ENCODE measurements around the gene IFNW1. TPM values are rescaled to one million over a fixed set of nuclear protein-coding genes. Genes with fewer than 3 reads are reported as not detected.
"Not testable (repeated sequence)": the region's sequence is repeated elsewhere in the genome, so short reads cannot be mapped to it uniquely, and the experiment has no call there.

Gene IFNW1
- total RNA-seq, result not detected
- long read RNA-seq, donor 1, result 0 reads
- long read RNA-seq, donor 2, result 0 reads

- Histone ChIP-seq H3K4me1 (ENCODE audit: low read depth) (no peaks in the 10 kb centered on the region), H3K9me3 (no peaks in the 10 kb centered on the region), H3K36me3 (ENCODE audit: low read depth) (no peaks in the 10 kb centered on the region), H3K4me3 (no peak within 1 kb of the TSS)
- intact Hi-C loops (cut with DNase I, micrococcal nuclease), result no loop called here
- ATAC-seq (no peak), DNase-seq (no peak)
- TF ChIP-seq CTCF (IDR thresholded peaks at IDR 0.05), result no peak
Measured at GRCh38 chr9:21141427-21141882, at the start of gene IFNW1. TSS of gene IFNW1 (minus strand) at chr9:21141832. CDS start at chr9:21141570, 262 bp downstream.

GRCh38 chr9:21187487-21187886 lies 45.9 kb upstream of the IFNW1 start, which contains the start of gene IFNA4:
TSS of gene IFNA4 (minus strand) at chr9:21187587. CDS start at chr9:21187531, 56 bp downstream.
- H3K4me3 ChIP-seq; ATAC-seq; H3K4me1 ChIP-seq (ENCODE audit: low read depth); H3K36me3 ChIP-seq (ENCODE audit: low read depth); H3K9me3 ChIP-seq; intact Hi-C loops (cut with DNase I, micrococcal nuclease); DNase-seq: not testable (repeated sequence)

- DNase-seq, result peak in 1 of 3 donors; percentile 16
- intact Hi-C loops (cut with DNase I, micrococcal nuclease); H3K4me3 ChIP-seq; H3K9me3 ChIP-seq; H3K4me1 ChIP-seq (ENCODE audit: low read depth); H3K36me3 ChIP-seq (ENCODE audit: low read depth): not testable (repeated sequence)
- peak; percentile 60 for ATAC-seq
Measured at GRCh38 chr9:21182810-21183736, 41.4 kb upstream of the IFNW1 start.

GRCh38 chr9:21174671-21175070 lies 33.0 kb upstream of the IFNW1 start:
- intact Hi-C loops (cut with DNase I, micrococcal nuclease), result no loop called here
- no peaks in the 10 kb centered on the region for H3K9me3 ChIP-seq
- no peak for TF ChIP-seq CTCF (IDR thresholded peaks at IDR 0.05)
- H3K4me3 ChIP-seq, result no peak overlapping the region
- DNase-seq (no peak), ATAC-seq (no peak)
- H3K36me3 ChIP-seq (ENCODE audit: low read depth), result no peaks in the 10 kb centered on the region
- no peaks in the 10 kb centered on the region for H3K4me1 ChIP-seq (ENCODE audit: low read depth)

- intact Hi-C loops (cut with DNase I, micrococcal nuclease), result no loop called here
- no peak for DNase-seq
- no peak for ATAC-seq
Measured at GRCh38 chr9:21172156-21172555, 30.5 kb upstream of the IFNW1 start.

GRCh38 chr9:21171351-21171750 lies 29.7 kb upstream of the IFNW1 start:
- DNase-seq, result no peak
- Histone ChIP-seq H3K36me3 (ENCODE audit: low read depth) (no peaks in the 10 kb centered on the region), H3K9me3 (no peaks in the 10 kb centered on the region), H3K4me1 (ENCODE audit: low read depth) (no peaks in the 10 kb centered on the region), H3K4me3 (no peak overlapping the region)
- TF ChIP-seq CTCF (IDR thresholded peaks at IDR 0.05), result no peak
- ATAC-seq, result no peak
- intact Hi-C loops (cut with DNase I, micrococcal nuclease), result no loop called here

More at GRCh38 chr9:21172156-21172555, 30.5 kb upstream of the IFNW1 start:
- no peak for TF ChIP-seq CTCF (IDR thresholded peaks at IDR 0.05)
- Histone ChIP-seq H3K4me1 (ENCODE audit: low read depth) (no peaks in the 10 kb centered on the region), H3K36me3 (ENCODE audit: low read depth) (no peaks in the 10 kb centered on the region), H3K9me3 (no peaks in the 10 kb centered on the region), H3K4me3 (no peak overlapping the region)

- H3K9me3 ChIP-seq; H3K4me1 ChIP-seq (ENCODE audit: low read depth); H3K36me3 ChIP-seq (ENCODE audit: low read depth); intact Hi-C loops (cut with DNase I, micrococcal nuclease); H3K4me3 ChIP-seq; DNase-seq; ATAC-seq: not testable (repeated sequence)
Measured at GRCh38 chr9:21166560-21166959, 24.9 kb upstream of the IFNW1 start, which contains the start of gene IFNA21. TSS of gene IFNA21 (minus strand) at chr9:21166660. CDS start at chr9:21166612, 48 bp downstream.
